Mucosa of descending colon (tissue), 3 donors: ENCODE results near the gene TMEM37. TPM values are rescaled to one million over a fixed set of nuclear protein-coding genes. Genes with fewer than 3 reads are reported as not detected.

Experiments used
- ATAC-seq: fragments of 200-7000 bp; cut with Tn5 transposase; one replicate; pipeline ENCODE4 v1.9.1; 2020; ENCODE audit warnings: mild to moderate bottlenecking, moderate library complexity
- DNase-seq, 3 donors: peaks; one replicate each; pipeline ENCODE4 v3.0.0-alpha.2; 2020
- H3K36me3 ChIP-seq: fragments of 200-600 bp; one replicate; pipeline ENCODE4 v1.8.0; 2021; ENCODE audit warnings: low read depth, mild to moderate bottlenecking
- H3K4me1 ChIP-seq: fragments of 200-600 bp; one replicate; pipeline ENCODE4 v1.8.0; 2021; ENCODE audit warnings: low read depth, mild to moderate bottlenecking
- H3K4me3 ChIP-seq: fragments of 200-600 bp; one replicate; pipeline ENCODE4 v1.8.0; 2021; ENCODE audit warnings: mild to moderate bottlenecking
- H3K9me3 ChIP-seq: fragments of 200-600 bp; one replicate; pipeline ENCODE4 v1.8.0; 2021; ENCODE audit warnings: mild to moderate bottlenecking
- intact Hi-C, 2 donors: fragments of 100-400 bp; cut with DNase I in 1 of 2; cut with micrococcal nuclease in 1 of 2; formaldehyde crosslinking; loops; one replicate each; pipeline versions ENCODE4 v1.11.0 to v1.11.1; 2022; cut with DNase I, micrococcal nuclease
- total RNA-seq, 3 donors: library from RNA; stranded (reverse); fragmentation: NEBNext Ultra II Directional in 2 of 3; extraction: Animal tissue kit (Norgen Biotek cat#: 25700) in 2 of 3; gene quantifications; one replicate each; pipeline versions ENCODE4 v1.2.1 to v1.2.4, GENCODE V29; 2021 to 2023
- TF ChIP-seq, protein P1 (sequence below): fragments of 200-600 bp; IDR thresholded peaks from one replicate; pipeline ENCODE4 v1.8.0; 2022; ENCODE audit warnings: antibody characterized with exemption, mild to moderate bottlenecking
- donor health status: DM: no; HTN: no; CAD: no; lungs with moderate emphysema.
- donor health status: DM: no; HTN: no; CAD: no.
- donor health status: DM: no; HTN: yes; CAD: no.

Gene TMEM37
- total RNA-seq, 3 donors from 2014 or later = 54.0 to 173 (median 100) TPM

DNA sequence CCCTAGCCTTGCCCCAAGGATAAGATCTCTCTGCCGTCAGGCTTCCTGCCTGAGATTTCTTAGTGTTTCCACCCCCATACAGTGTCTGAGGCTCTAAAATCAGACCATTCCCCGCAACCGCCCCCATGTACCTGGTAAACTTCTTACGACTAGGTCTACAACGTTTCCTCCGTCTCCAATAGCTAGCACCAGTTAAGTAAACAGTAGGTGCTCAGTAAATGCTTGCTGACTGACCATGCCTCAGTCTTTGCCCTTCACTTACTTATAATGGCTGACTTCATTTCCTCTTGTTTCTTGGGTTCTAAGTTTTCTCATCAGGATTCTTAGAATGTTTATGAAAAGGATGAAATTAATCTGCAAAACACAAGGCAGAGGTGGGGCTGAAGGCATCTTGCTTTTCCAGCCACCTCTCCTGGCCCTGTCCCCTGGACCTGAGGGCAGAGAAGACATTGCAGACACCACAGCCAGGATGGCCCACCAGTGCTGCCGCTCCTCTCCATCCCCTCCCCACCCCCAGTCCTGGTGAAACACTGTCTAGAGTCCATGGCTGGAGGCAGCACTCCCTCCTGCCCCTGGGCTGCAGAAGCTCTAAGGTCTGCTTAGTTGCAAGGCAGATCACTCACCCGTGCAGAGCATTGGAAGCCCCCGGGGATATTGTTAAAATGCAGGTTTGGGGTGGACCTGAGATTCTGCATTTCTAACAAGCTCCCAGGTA lies 16.9 kb downstream of the TMEM37 start:
- no peaks in the 10 kb centered on the region for H3K36me3 ChIP-seq
- intact Hi-C loops = no loop called here

DNA sequence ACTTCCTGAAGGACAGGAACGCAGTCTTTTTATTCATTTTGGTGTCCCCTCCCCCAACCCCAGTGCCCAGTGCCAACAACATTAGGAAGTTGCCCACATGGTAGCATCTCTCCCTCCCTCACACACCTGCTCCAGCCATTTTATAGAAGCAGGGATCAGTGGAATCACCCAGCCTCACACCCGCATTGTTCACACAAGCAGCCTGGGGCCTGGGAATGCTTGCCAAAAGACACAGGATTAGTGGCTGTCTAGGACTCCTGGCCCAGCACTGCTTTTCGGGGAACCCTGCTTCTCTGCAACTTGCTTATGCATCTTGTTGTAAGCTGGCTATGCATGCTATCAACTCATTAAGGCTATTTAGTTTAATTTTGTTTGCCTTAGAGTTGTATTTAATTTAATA lies 17.9 kb downstream of the TMEM37 start:
- ATAC-seq = no peak
- Histone ChIP-seq H3K9me3 (no peaks in the 10 kb centered on the region), H3K4me1 (no peaks in the 10 kb centered on the region), H3K36me3 (no peaks in the 10 kb centered on the region), H3K4me3 (no peak overlapping the region)
- intact Hi-C loops = no loop called here
- no peak for DNase-seq
- TF ChIP-seq, protein P1, sequence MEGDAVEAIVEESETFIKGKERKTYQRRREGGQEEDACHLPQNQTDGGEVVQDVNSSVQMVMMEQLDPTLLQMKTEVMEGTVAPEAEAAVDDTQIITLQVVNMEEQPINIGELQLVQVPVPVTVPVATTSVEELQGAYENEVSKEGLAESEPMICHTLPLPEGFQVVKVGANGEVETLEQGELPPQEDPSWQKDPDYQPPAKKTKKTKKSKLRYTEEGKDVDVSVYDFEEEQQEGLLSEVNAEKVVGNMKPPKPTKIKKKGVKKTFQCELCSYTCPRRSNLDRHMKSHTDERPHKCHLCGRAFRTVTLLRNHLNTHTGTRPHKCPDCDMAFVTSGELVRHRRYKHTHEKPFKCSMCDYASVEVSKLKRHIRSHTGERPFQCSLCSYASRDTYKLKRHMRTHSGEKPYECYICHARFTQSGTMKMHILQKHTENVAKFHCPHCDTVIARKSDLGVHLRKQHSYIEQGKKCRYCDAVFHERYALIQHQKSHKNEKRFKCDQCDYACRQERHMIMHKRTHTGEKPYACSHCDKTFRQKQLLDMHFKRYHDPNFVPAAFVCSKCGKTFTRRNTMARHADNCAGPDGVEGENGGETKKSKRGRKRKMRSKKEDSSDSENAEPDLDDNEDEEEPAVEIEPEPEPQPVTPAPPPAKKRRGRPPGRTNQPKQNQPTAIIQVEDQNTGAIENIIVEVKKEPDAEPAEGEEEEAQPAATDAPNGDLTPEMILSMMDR = no peak

More for the DNA sequence above, 16.9 kb downstream of the TMEM37 start:
- ATAC-seq (no peak), DNase-seq (no peak)
- TF ChIP-seq, protein P1 = no peak
- Histone ChIP-seq H3K4me3 (no peak overlapping the region), H3K9me3 (no peaks in the 10 kb centered on the region), H3K4me1 (no peaks in the 10 kb centered on the region)

DNA sequence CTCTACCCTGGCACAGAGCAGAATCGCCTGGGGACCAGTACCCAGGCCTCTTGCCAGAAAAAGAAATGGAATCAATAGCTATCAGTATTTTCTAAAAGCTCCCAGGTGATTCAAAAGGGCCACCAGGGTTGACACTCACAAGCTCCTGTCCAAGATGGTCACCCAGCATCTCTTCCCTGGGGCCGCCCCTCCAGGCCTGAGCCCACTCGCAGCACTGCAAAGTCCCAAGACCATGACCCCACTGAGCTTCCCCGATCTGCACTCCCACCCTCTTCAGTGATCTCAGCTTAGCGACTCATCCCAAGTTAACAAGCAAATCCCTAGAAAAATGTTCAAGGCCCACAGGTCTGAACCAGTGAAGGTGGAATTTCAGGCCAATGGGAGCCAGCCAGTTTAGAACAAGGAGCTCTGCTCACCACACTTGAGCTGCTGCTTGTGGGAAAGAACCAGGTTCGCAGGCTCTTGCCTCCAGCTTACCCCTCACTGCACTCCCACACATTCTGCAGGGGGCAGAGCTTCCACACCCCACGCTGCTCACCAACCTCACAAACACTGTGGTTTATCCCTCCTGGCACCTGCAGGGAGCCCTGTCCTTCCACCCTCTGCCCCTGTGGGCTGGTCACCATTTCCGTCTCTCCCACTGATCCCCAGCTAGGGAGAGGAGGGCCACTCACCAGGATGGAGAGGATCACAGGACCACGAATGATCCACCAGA lies 19.8 kb downstream of the TMEM37 start:
- Histone ChIP-seq H3K4me3 (no peak overlapping the region), H3K9me3 (no peaks in the 10 kb centered on the region), H3K36me3 (no peaks in the 10 kb centered on the region), H3K4me1 (no peaks in the 10 kb centered on the region)
- intact Hi-C loops = no loop called here
- TF ChIP-seq, protein P1 = no peak
- ATAC-seq = no peak
- no peak for DNase-seq

DNA sequence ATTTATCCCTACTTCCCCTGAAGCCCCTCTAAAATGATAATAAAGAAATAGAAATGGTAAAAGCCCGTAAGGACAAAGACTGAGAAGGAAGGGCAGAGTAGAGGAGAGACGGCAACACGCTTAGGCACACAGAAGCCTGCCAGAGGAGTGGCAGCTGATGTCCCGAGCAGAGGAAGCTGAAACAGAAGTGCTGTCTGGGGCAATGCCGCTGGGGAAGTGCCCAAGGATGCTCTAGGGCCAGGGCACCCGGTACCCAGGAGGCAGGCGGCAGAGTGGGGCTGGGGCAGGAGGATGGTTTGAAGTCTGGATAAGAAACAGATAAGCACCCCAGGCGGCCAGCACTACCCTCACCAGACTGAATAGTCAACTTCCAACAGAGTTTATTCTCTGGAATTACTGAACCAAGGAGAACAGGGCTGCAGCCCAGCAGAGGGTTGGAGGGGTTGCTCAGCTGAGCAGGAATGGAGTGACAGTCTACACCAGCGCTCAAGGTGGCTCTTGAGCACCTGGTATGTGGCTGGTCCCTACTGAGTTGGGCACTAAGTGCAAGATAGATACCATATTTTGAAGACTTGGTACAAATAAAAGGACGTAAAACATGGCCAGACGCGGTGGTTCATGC lies 22.4 kb downstream of the TMEM37 start:
- no peaks in the 10 kb centered on the region for H3K4me1 ChIP-seq
- H3K4me3 ChIP-seq = no peak overlapping the region
- TF ChIP-seq, protein P1 = no peak
- H3K9me3 ChIP-seq = no peaks in the 10 kb centered on the region
- intact Hi-C loops = no loop called here
- DNase-seq = no peak
- no peaks in the 10 kb centered on the region for H3K36me3 ChIP-seq
- no peak for ATAC-seq

DNA sequence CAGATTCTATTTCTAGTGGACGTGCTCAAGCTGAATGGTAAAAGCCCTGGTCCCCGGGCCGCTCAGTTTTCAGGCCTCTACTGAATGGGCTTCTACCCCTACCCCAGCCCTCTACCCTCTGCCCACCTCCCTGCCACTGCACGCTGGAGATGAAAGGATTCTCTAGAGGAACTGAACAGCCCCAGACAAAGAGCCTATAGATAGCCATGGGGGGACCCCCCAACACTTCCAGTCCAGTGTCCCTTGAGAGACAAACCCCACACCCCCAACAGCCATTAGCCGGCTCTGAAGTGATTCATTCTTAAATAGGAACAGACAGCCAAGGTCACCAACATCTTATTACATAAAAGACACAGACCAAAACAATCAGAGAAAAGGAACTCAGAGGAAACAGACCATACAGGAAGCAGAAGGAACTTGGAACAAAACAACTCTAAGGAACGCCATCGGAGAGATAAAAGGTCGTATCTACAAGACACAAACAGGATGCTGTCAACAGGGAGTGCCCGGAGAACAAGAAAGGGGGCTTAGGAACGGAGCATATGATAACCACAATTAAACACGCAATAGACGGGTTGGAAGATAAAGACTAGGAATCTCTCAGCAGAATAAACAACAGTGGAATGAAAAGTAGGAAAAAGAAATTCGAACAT lies 23.5 kb downstream of the TMEM37 start:
- TF ChIP-seq, protein P1 = no peak
- H3K9me3 ChIP-seq = no peaks in the 10 kb centered on the region
- no peaks in the 10 kb centered on the region for H3K4me1 ChIP-seq
- no peak for ATAC-seq
- intact Hi-C loops = no loop called here
- no peaks in the 10 kb centered on the region for H3K36me3 ChIP-seq
- no peak for DNase-seq
- no peak overlapping the region for H3K4me3 ChIP-seq
